Activated naive CD4-positive, alpha-beta T cell treated with anti-CD3 and anti-CD28 coated beads, Interleukin-2, amount 10 ng/mL, durations not matched to agents 7 days and 5 days (primary cell): ENCODE data around the gene NEMP2.

Source experiments
- CTCF ChIA-PET: fragments of 350-600 bp; sonication (Branson Sonifier 250); formaldehyde crosslinking; loops from one replicate; lab custom pipeline; 2021; ENCODE audit warnings: antibody characterized with exemption; lab: Charles Lee
- DNase-seq: peaks from one replicate; pipeline ENCODE4 v3.0.0-alpha.2; 2020
- H3K27ac Mint-ChIP-seq: one replicate; pipeline ENCODE4 v1.8.0; 2021; ENCODE audit warnings: mild to moderate bottlenecking, moderate library complexity, mixed read lengths
- H3K27me3 Mint-ChIP-seq: one replicate; pipeline ENCODE4 v1.8.0; 2021; ENCODE audit warnings: mild to moderate bottlenecking, mixed read lengths
- H3K36me3 Mint-ChIP-seq: one replicate; pipeline ENCODE4 v1.8.0; 2021; ENCODE audit warnings: mixed read lengths
- H3K4me1 Mint-ChIP-seq: one replicate; pipeline ENCODE4 v1.8.0; 2021; ENCODE audit warnings: mixed read lengths
- H3K4me3 Mint-ChIP-seq: one replicate; pipeline ENCODE4 v1.8.0; 2021; ENCODE audit warnings: mild to moderate bottlenecking, moderate library complexity, mixed read lengths
- H3K9me3 Mint-ChIP-seq: one replicate; pipeline ENCODE4 v1.8.0; 2021; ENCODE audit warnings: mixed read lengths

The NEMP2 gene

DNA sequence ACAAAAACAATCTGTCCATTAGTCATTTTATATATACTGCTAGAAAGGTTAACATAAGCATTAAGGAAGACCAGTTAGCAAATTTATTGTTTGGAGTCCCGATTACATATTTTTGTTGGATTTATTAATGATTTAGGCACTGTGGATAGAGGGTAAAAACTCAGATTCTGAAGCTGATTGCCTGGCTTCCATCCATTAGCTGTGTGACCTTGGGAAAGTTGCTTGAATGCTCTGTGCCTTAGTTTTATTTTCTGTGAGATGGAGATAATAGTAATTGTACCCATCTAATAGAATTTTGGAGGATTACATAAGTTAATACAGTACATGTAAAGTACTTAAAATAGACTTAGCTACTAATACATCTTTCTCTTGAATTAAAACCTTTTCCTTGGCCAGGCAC is 36.3 kb upstream of the NEMP2 start:
- no peak for DNase-seq
- CTCF ChIA-PET = interaction anchor here (1.0 kb wide), 1 partner anchor 9 kb away, joined by 4 read pairs; no protein-coding TSS in a partner anchor
- Mint-ChIP-seq H3K27me3 (no peaks in the 10 kb centered on the region), H3K4me3 (no peak overlapping the region), H3K27ac (no peak overlapping the region), H3K4me1 (peaks cover 9% of the 10 kb centered on the region), H3K36me3 (peaks cover 3% of the 10 kb centered on the region), H3K9me3 (peaks cover 12% of the 10 kb centered on the region)

DNA sequence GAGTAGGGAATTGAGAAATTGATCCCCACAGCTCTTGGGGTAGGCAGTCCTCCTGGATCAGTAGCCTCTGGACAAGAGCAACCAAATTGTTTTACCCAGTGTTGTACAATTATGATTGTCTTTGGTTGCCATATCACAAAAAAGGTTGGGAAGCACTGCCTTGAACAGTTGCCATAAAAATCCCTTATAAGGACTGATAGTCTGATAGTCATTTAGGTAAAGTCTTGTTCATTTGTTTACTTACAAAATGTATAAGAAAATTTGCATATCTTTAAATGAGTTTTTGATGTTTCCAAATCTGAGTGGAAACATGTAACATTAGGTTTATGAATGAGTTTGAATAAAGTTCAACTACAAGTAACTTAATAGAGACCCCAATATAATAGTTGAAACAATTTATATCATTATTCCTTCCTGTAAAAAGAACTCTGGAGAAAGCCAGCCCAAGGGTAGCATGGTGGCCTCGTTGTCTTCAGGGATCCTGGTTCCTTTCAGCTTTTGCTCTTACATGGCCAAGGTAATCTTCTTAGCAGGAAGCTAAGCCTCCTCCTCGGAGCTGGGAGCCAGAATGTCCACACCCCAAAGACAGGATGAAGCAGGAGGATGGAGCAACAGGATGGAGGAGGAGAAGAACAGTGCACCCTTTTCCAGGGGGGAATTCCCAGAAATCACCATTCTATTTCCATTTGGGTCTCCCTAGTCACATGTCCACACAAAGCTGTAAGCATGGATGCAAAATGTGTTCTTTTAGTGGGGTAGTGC is 35.7 kb upstream of the NEMP2 start:
- H3K4me3 Mint-ChIP-seq = no peak overlapping the region
- no peak for DNase-seq
- peaks cover 3% of the 10 kb centered on the region for H3K36me3 Mint-ChIP-seq
- H3K27ac Mint-ChIP-seq = no peak overlapping the region
- H3K9me3 Mint-ChIP-seq = peaks cover 12% of the 10 kb centered on the region
- peaks cover 5% of the 10 kb centered on the region for H3K4me1 Mint-ChIP-seq
- CTCF ChIA-PET = interaction anchor here (1.0 kb wide), 1 partner anchor 10 kb away, joined by 4 read pairs; no protein-coding TSS in a partner anchor
- no peaks in the 10 kb centered on the region for H3K27me3 Mint-ChIP-seq

DNA sequence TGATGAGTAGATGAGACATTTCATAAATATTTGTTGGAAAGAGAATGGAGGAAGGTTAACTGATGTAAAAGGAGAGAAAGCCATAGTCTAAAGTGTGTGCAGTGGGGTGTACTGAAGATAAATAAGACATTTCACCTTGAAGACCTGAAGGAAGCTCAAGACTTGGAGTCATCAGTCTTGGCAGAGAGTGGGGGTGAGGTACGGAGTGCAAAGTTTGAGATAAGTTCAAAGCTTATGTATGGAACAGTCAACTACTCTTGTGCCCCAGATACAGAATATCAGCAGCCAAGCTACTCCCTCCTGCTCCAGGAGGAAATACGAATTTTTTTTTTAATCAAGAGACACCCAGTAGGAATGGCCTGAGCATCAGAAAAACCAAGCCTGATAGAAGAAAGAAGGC is 30.3 kb upstream of the NEMP2 start:
- H3K27me3 Mint-ChIP-seq = no peaks in the 10 kb centered on the region
- peaks cover 15% of the 10 kb centered on the region for H3K9me3 Mint-ChIP-seq
- CTCF ChIA-PET = no interaction called here
- DNase-seq = no peak
- no peaks in the 10 kb centered on the region for H3K4me1 Mint-ChIP-seq
- peaks cover 3% of the 10 kb centered on the region for H3K36me3 Mint-ChIP-seq
- no peak overlapping the region for H3K27ac Mint-ChIP-seq
- H3K4me3 Mint-ChIP-seq = no peak overlapping the region

DNA sequence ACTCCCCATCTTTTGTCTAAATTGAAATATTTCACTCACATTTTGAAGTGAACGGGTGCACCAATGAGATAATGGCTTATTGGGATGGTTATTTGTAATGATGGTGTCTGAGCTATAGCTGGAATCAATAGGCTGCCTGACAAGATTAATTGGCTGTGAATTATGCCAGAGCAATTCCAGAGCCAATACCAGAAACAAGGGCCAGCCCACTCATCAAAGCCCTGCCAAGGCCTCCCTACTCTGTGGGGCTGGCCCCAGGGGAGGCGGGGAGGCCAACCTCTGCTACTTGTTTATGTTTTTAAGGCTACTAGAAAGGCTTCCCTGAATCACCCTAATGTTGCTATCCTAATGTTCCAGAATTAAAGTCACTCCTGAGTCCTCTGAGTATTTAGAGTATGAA is 29.1 kb upstream of the NEMP2 start:
- no peak for DNase-seq
- H3K9me3 Mint-ChIP-seq = peaks cover 15% of the 10 kb centered on the region
- no peaks in the 10 kb centered on the region for H3K27me3 Mint-ChIP-seq
- no peak overlapping the region for H3K4me3 Mint-ChIP-seq
- no peaks in the 10 kb centered on the region for H3K4me1 Mint-ChIP-seq
- CTCF ChIA-PET = no interaction called here
- no peak overlapping the region for H3K27ac Mint-ChIP-seq
- peaks cover 3% of the 10 kb centered on the region for H3K36me3 Mint-ChIP-seq

DNA sequence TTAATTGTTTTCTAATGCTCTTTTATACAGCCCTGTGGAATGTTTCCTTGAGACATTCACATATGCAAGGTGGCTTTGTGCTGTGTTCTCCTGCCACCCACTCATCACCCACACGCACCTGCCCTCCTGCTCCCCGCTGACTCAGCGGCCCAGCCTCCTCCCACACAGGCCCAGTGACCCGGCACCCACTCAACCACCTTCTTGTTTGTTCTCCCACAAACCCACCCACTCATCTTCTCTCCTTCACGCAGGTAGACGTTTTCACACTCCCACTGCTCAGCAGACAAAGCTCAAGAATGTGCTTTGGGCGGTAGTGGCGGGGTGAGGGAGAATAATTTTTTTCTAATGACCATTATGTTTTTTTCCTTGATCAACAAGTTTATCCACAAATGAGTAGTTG is 28.6 kb upstream of the NEMP2 start:
- peaks cover 14% of the 10 kb centered on the region for H3K9me3 Mint-ChIP-seq
- H3K36me3 Mint-ChIP-seq = peaks cover 3% of the 10 kb centered on the region
- DNase-seq = no peak
- H3K4me1 Mint-ChIP-seq = no peaks in the 10 kb centered on the region
- no peak overlapping the region for H3K27ac Mint-ChIP-seq
- CTCF ChIA-PET = no interaction called here
- no peak overlapping the region for H3K4me3 Mint-ChIP-seq
- H3K27me3 Mint-ChIP-seq = no peaks in the 10 kb centered on the region

DNA sequence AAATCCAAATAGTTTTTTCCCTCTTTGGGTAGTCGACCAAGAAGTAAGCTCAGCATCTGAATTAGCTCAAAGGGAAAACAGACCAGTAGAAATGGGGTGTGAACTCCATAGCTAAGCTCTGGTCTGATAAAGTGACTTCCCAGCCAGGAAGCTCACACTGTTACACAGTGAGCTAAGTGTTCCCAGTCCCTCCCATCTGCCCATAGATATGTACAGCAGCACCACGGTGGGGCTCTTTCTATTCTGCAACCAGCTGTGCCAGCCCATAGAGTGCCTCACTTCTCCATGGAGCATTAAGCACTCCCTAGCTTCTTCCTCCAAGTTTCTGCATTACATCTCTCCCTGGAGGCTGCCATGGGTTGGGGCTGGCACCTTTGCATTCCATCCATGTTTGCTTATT is 27.6 kb upstream of the NEMP2 start:
- no peak for DNase-seq
- Mint-ChIP-seq H3K27ac (no peak overlapping the region), H3K4me1 (no peaks in the 10 kb centered on the region), H3K36me3 (peaks cover under 1% of the 10 kb centered on the region), H3K4me3 (no peak overlapping the region), H3K9me3 (peaks cover 8% of the 10 kb centered on the region), H3K27me3 (no peaks in the 10 kb centered on the region)
- CTCF ChIA-PET = interaction anchor here (0.8 kb wide), 1 partner anchor 74 kb away, joined by 3 read pairs; no protein-coding TSS in a partner anchor

DNA sequence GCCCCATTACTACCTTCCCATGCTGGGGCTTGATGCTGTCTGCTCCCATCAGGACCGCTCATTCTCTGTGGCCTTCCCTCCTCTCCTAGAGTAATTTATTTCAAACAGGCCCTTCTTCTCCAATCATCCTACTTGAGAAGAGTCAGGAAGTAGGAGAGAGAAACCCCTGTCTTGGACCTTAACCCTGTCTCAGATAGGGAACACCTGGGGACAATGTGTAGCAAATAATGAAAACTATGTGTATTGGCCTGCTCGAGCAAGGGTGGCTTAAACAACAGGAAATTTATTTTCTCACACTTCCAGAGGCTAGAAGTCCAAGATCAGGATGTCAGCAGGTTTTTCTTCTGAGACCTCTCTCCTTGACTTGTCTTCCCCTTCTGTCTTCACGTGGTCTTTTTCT is 26.6 kb upstream of the NEMP2 start:
- Mint-ChIP-seq H3K4me3 (no peak overlapping the region), H3K27me3 (no peaks in the 10 kb centered on the region), H3K4me1 (no peaks in the 10 kb centered on the region), H3K36me3 (no peaks in the 10 kb centered on the region), H3K27ac (no peak overlapping the region), H3K9me3 (peaks cover 4% of the 10 kb centered on the region)
- CTCF ChIA-PET = interaction anchor here (0.8 kb wide), 1 partner anchor 75 kb away, joined by 3 read pairs; no protein-coding TSS in a partner anchor
- no peak for DNase-seq

DNA sequence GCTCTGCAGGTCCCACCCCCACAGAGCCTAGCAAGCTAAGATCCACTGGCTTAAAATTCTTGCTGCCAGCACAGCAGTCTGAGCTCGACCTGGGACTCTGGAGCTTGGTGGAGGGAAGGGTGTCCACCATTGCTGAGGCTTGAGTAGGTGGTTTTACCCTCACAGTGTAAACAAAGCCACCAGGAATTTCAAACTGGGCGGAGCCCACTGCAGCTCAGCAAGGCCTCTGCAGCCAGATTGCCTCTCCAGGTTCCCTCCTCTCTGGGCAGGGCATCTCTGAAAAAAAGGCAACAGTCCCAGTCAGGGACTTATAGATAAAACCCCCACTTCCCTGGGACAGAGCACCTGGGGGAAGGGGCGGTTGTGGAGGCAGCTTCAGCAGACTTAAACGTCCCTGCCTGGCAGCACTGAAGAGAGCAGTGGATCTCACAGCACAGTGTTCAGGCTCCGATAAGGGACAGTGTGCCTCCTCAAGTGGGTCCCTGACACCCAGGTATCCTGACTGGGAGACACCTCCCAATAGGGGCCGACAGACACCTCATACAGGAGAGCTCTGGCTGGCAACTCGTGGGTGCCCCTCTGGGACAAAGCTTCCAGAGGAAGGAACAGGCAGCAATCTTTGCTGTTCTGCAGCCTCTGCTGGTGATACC is 20.0 kb upstream of the NEMP2 start:
- CTCF ChIA-PET = no interaction called here
- no peak for DNase-seq
- Mint-ChIP-seq H3K4me1 (peaks cover 9% of the 10 kb centered on the region), H3K4me3 (no peak overlapping the region), H3K36me3 (peaks cover 6% of the 10 kb centered on the region), H3K27ac (no peak overlapping the region), H3K9me3 (peaks cover 3% of the 10 kb centered on the region), H3K27me3 (peaks cover 3% of the 10 kb centered on the region)

DNA sequence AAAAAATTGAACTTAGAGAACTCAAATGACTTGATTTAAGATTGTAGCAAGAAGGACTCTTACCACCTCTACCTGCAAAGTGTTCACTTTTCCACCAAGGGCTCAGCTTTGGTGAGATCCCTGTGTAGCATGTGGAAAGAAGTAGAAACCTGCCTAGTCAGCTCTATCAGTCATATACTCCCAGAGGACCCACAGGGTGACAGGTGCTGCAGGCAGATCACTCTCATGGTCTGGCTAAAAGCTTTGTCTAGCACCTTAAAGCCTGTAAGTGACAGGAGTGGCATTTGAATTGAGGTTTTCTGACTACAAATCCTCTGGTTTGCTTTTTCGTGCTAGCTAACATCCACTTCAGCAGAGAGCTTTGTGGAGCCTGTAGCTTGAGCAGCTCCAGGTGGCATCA is 18.7 kb upstream of the NEMP2 start:
- DNase-seq = no peak
- peaks cover 6% of the 10 kb centered on the region for H3K36me3 Mint-ChIP-seq
- H3K4me1 Mint-ChIP-seq = peaks cover 9% of the 10 kb centered on the region
- no peak overlapping the region for H3K27ac Mint-ChIP-seq
- no peak overlapping the region for H3K4me3 Mint-ChIP-seq
- CTCF ChIA-PET = interaction anchor here (0.5 to 1.5 kb wide), 2 partner anchors 40 to 127 kb away, joined by 3 to 4 read pairs; no protein-coding TSS in a partner anchor
- H3K9me3 Mint-ChIP-seq = peaks cover 3% of the 10 kb centered on the region
- peaks cover 3% of the 10 kb centered on the region for H3K27me3 Mint-ChIP-seq

DNA sequence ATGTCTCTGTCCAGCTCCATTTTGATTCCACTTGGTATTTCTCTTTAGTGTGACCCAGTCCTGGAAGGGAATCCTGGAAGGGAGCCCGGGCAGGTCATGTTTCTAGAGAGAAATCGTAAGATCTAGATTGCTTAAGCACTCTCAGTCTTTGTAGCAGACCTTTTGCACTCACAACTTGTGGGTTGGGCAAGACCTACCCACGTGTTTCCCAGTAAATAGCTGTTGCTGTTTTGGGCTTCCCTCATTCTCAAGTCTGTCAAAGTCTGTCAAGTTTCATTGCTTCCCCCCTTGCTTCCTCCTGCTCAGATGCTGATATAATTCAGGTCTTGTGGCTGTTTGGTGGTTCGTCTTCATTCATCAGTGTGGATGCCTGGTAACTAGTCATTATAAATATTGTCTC is 17.4 kb upstream of the NEMP2 start:
- Mint-ChIP-seq H3K4me3 (no peak overlapping the region), H3K36me3 (peaks cover 6% of the 10 kb centered on the region), H3K4me1 (peaks cover 9% of the 10 kb centered on the region), H3K27ac (no peak overlapping the region), H3K9me3 (peaks cover 2% of the 10 kb centered on the region), H3K27me3 (peaks cover 3% of the 10 kb centered on the region)
- CTCF ChIA-PET = interaction anchor here (1.5 kb wide), 1 partner anchor 128 kb away, joined by 4 read pairs; no protein-coding TSS in a partner anchor
- no peak for DNase-seq

DNA sequence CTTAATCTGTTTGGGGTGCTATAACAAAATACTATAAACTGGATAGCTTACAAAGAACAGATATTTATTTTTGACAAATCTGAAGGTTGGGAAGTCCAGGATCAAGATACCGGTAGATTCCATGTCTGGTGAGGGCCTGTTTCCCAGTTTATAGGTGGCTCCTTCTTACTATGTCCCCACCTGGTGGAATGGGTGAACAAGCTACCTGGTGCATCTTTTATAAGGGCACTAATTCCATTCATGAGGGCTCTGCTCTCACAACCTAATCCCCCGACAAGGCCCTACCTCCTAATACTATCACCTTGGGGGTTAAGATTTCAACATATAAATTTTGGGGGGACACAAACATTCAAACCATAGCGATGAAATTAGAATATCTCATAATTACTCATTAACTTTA is 15.6 kb upstream of the NEMP2 start:
- peaks cover 9% of the 10 kb centered on the region for H3K4me1 Mint-ChIP-seq
- no peak overlapping the region for H3K27ac Mint-ChIP-seq
- CTCF ChIA-PET = interaction anchor here (1.3 kb wide), 1 partner anchor 128 kb away, joined by 4 read pairs; no protein-coding TSS in a partner anchor
- H3K27me3 Mint-ChIP-seq = peaks cover 3% of the 10 kb centered on the region
- peaks cover 2% of the 10 kb centered on the region for H3K36me3 Mint-ChIP-seq
- no peak for DNase-seq
- H3K4me3 Mint-ChIP-seq = no peak overlapping the region
- no peaks in the 10 kb centered on the region for H3K9me3 Mint-ChIP-seq

DNA sequence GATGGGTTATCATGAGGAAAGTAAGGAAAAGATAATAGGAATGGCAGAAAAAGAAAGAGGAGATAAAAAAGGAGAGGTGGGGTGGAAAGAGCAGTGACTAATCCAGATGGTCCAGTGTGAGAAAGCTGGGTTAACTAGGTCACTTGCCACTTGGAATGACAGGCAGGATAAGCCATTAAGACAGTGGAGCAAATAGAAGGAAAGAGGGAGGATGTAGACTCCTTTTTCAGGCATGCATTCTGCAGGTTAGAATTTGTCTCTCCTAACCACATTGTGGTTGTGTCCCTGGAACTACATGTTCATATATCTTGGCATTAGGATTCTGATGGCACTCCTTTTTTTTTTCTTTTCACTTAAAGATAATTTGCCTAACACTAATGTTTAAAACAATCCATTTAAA is 13.4 kb upstream of the NEMP2 start:
- Mint-ChIP-seq H3K4me1 (peaks cover 9% of the 10 kb centered on the region), H3K9me3 (no peaks in the 10 kb centered on the region)

DNA sequence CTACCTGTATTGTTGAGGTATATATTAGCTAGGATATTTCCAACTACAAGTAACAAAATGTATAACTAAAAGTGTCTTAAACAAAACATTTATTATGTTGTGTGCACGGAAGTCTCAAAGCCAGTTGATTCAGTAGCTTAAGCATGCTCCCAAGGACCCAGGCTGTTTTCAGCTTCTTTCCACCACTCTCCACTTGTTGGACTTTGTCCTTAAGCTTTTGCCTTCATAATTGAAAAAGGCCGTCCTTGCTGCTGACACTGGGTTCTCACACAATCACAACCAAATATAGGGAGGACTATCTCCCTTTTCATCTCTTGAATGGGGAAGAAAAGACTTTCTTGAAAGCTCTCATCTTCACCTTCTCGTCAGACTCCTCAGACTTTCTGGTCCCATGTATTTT is 12.2 kb upstream of the NEMP2 start:
- H3K36me3 Mint-ChIP-seq = peaks cover 7% of the 10 kb centered on the region
- H3K4me3 Mint-ChIP-seq = no peak overlapping the region
- CTCF ChIA-PET = interaction anchor here (0.9 kb wide), 1 partner anchor 226 kb away, joined by 3 read pairs; no protein-coding TSS in a partner anchor
- no peak overlapping the region for H3K27ac Mint-ChIP-seq
- H3K27me3 Mint-ChIP-seq = no peaks in the 10 kb centered on the region
- peaks cover 6% of the 10 kb centered on the region for H3K9me3 Mint-ChIP-seq
- peaks cover 4% of the 10 kb centered on the region for H3K4me1 Mint-ChIP-seq
- no peak for DNase-seq

More for the DNA sequence above, 13.4 kb upstream of the NEMP2 start:
- H3K27ac Mint-ChIP-seq = no peak overlapping the region
- CTCF ChIA-PET = no interaction called here
- DNase-seq = no peak
- H3K27me3 Mint-ChIP-seq = peaks cover 3% of the 10 kb centered on the region
- peaks cover 3% of the 10 kb centered on the region for H3K36me3 Mint-ChIP-seq
- H3K4me3 Mint-ChIP-seq = no peak overlapping the region

DNA sequence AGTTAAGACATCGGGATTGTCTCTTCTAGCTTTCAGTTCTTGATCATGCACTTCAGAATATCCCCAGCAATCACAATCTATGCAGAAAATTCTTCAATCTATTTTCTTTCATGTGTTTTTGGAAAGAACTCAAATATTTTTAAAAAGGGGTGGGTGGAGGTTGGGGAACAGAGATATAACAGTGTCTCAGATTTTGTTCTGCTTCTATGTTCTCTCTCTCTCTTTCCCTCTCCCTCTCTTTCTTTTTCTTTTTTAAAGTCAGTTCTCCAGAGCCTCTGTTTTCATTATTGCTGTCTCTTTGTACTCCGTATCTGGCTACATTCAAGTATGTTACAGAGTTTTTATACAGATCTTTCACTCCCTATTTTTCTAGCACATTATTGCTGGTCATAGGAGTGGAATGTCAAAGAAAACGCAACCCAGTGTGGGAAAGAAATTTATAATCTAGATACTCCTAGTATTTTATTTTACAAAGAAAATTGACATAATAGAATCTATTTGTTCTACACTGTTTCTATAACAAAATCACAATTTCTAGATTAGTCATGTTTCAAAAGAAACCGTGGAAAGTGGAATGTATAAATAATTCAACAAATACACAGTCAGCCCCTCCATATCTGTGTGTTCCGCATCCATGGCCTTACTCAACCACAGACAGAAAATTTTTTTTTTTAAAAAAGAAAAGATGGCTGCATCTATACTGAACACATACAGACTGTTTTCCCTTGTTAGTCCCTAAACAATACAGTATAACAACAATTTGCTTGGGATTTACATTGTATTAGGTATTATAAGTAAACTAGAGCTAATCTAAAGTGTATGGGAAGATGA is 11.2 kb upstream of the NEMP2 start:
- H3K36me3 Mint-ChIP-seq = peaks cover 14% of the 10 kb centered on the region
- CTCF ChIA-PET = no interaction called here
- no peaks in the 10 kb centered on the region for H3K4me1 Mint-ChIP-seq
- DNase-seq = no peak
- H3K27me3 Mint-ChIP-seq = no peaks in the 10 kb centered on the region
- no peak overlapping the region for H3K4me3 Mint-ChIP-seq
- H3K9me3 Mint-ChIP-seq = peaks cover 16% of the 10 kb centered on the region
- H3K27ac Mint-ChIP-seq = no peak overlapping the region
